Muscle of leg (tissue), 16 donors: ENCODE data around the gene ZNF668. TPM values are rescaled to one million over a fixed set of nuclear protein-coding genes. Genes with fewer than 3 reads are reported as not detected.
A peak's percentile ranks its signal among the peaks of the same experiment; 100 is the strongest.

Experiments
- DNase-seq: peaks from one replicate; pipeline ENCODE4 v3.0.0; 2013
- H3K27ac ChIP-seq: one replicate; pipeline ENCODE4 v1.5.1; 2013; ENCODE audit warnings: mild to moderate bottlenecking, low read length, control low read depth
- H3K27me3 ChIP-seq: one replicate; pipeline ENCODE4 v1.6.1; 2013; ENCODE audit warnings: low read length; ENCODE audit not compliant: control insufficient read depth, insufficient read depth
- H3K36me3 ChIP-seq: one replicate; pipeline ENCODE4 v1.6.1; 2013; ENCODE audit warnings: low read length; ENCODE audit not compliant: control insufficient read depth, insufficient read depth
- H3K4me1 ChIP-seq: one replicate; pipeline ENCODE4 v1.6.1; 2013; ENCODE audit warnings: low read length; ENCODE audit not compliant: control insufficient read depth, insufficient read depth
- H3K4me3 ChIP-seq: one replicate; pipeline ENCODE4 v1.5.1; 2013; ENCODE audit warnings: low read length, control low read depth
- H3K9me3 ChIP-seq: replicated peaks from 2 replicates; pipeline ENCODE4 v1.6.1; 2013; ENCODE audit warnings: low read depth, low read length; ENCODE audit not compliant: control insufficient read depth
- WGBS: methylation state at CpG from one replicate; pipeline ENCODE4 v1.1.5; 2013; ENCODE audit warnings: missing lambda C conversion rate; ENCODE audit not compliant: insufficient coverage; 5-methylcytosine and 5-hydroxymethylcytosine counted together
- long read RNA-seq, 11 donors: transcript quantifications; one replicate each; lab custom pipeline, GENCODE V29; 2026
- polyA plus RNA-seq, 8 donors: library from polyadenylated mRNA; unstranded; fragments of 120-200 nt; gene quantifications; one replicate each; pipeline versions ENCODE4 v1.2.1 to v1.2.3, GENCODE V29; 2013; ENCODE audit warnings: inconsistent platforms in 1 of 8, low replicate concordance in 1 of 8; ENCODE audit not compliant: insufficient read length in 8 of 8, insufficient read depth in 1 of 8
- total RNA-seq: library from RNA; stranded (reverse); fragments of 120-200 nt; gene quantifications from one replicate; pipeline ENCODE4 v1.2.4, GENCODE V29; 2013

Gene ZNF668
- total RNA-seq (4.3 TPM), polyA plus RNA-seq (10 to 100 TPM in 6 of 8 donors, 1 to 10 TPM in 2; 8.5 to 12.3 (median 10.9) TPM)
- long read RNA-seq, donor 1, partial matches to known transcripts, result 0 of 1 reads
- long read RNA-seq, donor 1, other reads (novel, unspliced or antisense), result 0 of 1 reads
- long read RNA-seq, donor 2, result 0 reads
- long read RNA-seq, donor 3, partial matches to known transcripts, result 0 of 3 reads
- long read RNA-seq, donor 3, other reads (novel, unspliced or antisense), result 0 of 3 reads
- long read RNA-seq, donor 4, partial matches to known transcripts, result 0 of 4 reads
- long read RNA-seq, donor 4, other reads (novel, unspliced or antisense), result 0 of 4 reads
- long read RNA-seq, donor 5, transcript ZNF668-201 (3 exons, 2,762 nt), result major isoform, 8 of 13 reads
- long read RNA-seq, donor 5, partial matches to known transcripts, result 0 of 13 reads
- long read RNA-seq, donor 5, other reads (novel, unspliced or antisense), result 0 of 13 reads
- long read RNA-seq, donor 6, transcript ZNF668-201 (3 exons, 2,762 nt), result major isoform, 6 of 418 reads
- long read RNA-seq, donor 6, partial matches to known transcripts, result 330 of 418 reads
- long read RNA-seq, donor 6, other reads (novel, unspliced or antisense), result 79 of 418 reads
- long read RNA-seq, donor 7, transcript ZNF668-201 (3 exons, 2,762 nt), result major isoform, 6 of 12 reads
- long read RNA-seq, donor 7, partial matches to known transcripts, result 5 of 12 reads
- long read RNA-seq, donor 7, other reads (novel, unspliced or antisense), result 0 of 12 reads
- long read RNA-seq, donor 8, partial matches to known transcripts, result 0 of 3 reads
- long read RNA-seq, donor 8, other reads (novel, unspliced or antisense), result 0 of 3 reads
- long read RNA-seq, donor 9, partial matches to known transcripts, result 10 of 11 reads
- long read RNA-seq, donor 9, other reads (novel, unspliced or antisense), result 0 of 11 reads
- long read RNA-seq, donor 10, partial matches to known transcripts, result 6 of 8 reads
- long read RNA-seq, donor 10, other reads (novel, unspliced or antisense), result 0 of 8 reads
- long read RNA-seq, donor 11, partial matches to known transcripts, result 0 of 4 reads
- long read RNA-seq, donor 11, other reads (novel, unspliced or antisense), result 0 of 4 reads

DNA sequence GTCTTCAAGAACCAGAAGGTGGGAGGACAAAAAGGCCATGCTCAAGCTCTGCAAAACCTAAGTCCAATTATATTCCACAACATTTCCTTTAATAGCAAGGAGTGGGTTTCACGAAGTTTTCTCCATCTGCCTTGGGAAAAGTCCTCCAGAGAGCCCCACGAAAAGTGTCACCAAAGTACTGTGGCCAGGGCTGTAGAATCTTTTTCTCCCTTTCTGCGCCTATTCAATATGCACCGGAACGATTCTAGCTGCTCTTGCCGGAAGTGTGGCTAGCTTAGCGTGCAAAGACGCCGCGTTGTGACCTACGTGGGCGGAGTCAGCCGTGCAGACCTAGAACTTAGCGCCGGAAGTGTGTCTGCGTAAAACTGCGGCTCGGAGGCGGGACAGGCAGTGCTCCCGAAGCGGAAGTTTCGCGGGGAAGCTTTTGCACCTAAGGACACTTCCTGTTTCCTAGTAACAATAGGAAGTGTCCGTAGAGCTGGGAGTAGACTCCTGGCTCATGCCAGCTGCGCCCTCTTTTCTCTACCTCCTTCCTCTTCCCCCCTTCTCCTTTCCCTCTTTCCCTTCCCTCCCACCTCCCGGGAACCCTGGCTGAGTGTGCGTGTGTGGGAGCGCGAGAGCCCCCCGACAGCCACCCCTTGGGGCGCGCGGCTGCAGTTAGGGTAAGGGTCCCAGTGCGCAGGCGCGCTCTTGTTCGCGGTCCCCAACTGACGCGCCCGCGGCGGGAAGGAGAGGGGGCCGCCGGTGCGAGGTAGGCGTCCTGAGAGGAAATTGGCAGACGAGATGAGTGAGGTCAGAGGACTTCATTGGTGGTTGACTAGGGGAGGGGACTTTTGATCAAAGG lies at the start of gene ZNF668, which contains the start of gene ZNF646:
ZNF668 (minus strand) TSS at position 271 of the 844 bp plus-strand sequence. CDS start 9,781 bp downstream, outside the sequence.
ZNF646 (plus strand) TSS at position 453 of the 844 bp plus-strand sequence. CDS start 1,903 bp downstream, outside the sequence.
- Histone ChIP-seq H3K27ac (peak within 1 kb of the TSS; percentile 97), H3K4me3 (peak within 1 kb of the TSS; percentile 63), H3K27me3 (no peaks in the 10 kb centered on the region), H3K36me3 (peaks cover 32% of the 10 kb centered on the region), H3K9me3 (no peaks in the 10 kb centered on the region), H3K4me1 (peaks cover 23% of the 10 kb centered on the region)
- DNase-seq, result peak; percentile 100
- WGBS, result under 1% methylated on average over 35 of the region's 48 CpGs

DNA sequence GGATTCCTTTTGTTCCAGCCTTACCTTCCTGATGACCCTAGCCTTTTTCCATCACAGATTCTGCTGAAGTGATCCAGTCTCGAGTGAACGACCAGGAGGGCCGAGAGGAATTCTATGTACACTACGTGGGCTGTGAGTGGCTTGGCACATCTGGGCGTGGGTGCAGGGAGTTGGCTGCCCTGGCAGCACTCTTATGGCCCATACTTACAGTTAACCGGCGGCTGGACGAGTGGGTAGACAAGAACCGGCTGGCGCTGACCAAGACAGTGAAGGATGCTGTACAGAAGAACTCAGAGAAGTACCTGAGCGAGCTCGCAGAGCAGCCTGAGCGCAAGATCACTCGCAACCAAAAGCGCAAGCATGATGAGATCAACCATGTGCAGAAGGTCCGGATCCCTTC lies 46.1 kb upstream of the ZNF668 start:
- no peak overlapping the region for H3K27ac ChIP-seq

DNA sequence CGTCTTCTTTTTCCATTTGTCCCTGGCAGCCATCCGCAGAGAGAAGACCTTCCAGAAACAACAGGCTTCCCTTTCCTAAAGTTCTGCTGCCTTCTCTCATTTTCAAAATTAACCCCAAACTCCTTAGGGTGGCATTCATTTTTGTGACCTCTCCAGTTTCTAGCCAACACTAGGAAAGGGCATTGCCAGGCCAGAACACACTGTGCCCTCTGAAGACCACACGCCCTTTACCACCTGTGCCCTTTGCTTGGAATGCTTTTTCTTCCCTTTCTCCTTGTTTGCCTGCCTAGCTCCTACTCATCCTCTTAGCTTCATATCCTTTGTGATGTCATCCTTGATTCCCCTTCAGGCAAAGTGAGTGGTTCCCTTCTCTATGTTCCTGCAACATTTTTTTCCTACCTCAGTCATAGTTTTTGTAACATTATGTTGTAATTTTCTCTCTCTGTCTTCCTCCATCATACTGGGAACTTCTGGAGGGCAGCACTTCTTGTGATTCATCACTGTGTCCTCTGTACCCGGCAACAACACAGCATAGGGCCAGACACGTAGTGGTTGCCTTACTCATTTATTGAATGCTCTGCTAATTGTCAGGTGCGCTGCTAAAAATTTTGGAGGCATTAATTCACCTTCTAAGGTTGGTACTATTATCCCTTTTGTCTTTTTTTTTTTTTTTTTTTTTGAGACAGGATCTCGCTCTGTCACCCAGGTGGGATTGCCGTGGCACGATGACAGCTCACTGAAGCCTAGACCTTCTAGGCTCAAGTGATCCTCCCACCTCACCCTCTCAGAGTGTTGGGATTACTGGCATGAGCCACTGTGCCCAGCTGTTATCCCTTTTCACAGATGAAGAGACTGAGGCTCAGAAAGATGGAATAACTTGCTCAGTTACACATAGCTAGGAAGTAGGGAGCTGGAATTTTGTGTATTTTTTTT lies 44.4 kb upstream of the ZNF668 start:
- Histone ChIP-seq H3K4me1 (peaks cover 15% of the 10 kb centered on the region), H3K9me3 (no peaks in the 10 kb centered on the region), H3K27me3 (no peaks in the 10 kb centered on the region), H3K4me3 (peak overlapping the region; percentile 72), H3K36me3 (peaks cover 43% of the 10 kb centered on the region), H3K27ac (peak overlapping the region; percentile 97)
- peak; percentile 5 for DNase-seq
- 32% methylated on average over 4 of the region's 9 CpGs for WGBS

More for the DNA sequence above, 46.1 kb upstream of the ZNF668 start:
- no peaks in the 10 kb centered on the region for H3K27me3 ChIP-seq
- no peaks in the 10 kb centered on the region for H3K9me3 ChIP-seq
- 97% methylated on average over 12 of the region's 16 CpGs for WGBS
- H3K4me1 ChIP-seq, result peaks cover 15% of the 10 kb centered on the region
- DNase-seq, result no peak
- H3K4me3 ChIP-seq, result no peak overlapping the region
- peaks cover 53% of the 10 kb centered on the region for H3K36me3 ChIP-seq

- WGBS, result under 1% methylated on average over 41 of the region's 68 CpGs
- peaks cover 42% of the 10 kb centered on the region for H3K36me3 ChIP-seq
- H3K4me1 ChIP-seq, result peaks cover 15% of the 10 kb centered on the region
- peak within 1 kb of the TSS; percentile 97 for H3K27ac ChIP-seq
- H3K27me3 ChIP-seq, result no peaks in the 10 kb centered on the region
- no peaks in the 10 kb centered on the region for H3K9me3 ChIP-seq
- DNase-seq, result peak; percentile 99
- peak within 1 kb of the TSS; percentile 72 for H3K4me3 ChIP-seq
Measured at GRCh38 chr16:31117384-31118222, 43.6 kb upstream of the ZNF668 start, which contains the start of gene KAT8. KAT8 (plus strand) TSS chr16:31117664; CDS start chr16:31117682, 18 bp downstream.

GRCh38 chr16:31114468-31114867 lies 40.4 kb upstream of the ZNF668 start:
- no peaks in the 10 kb centered on the region for H3K27me3 ChIP-seq
- H3K36me3 ChIP-seq, result peaks cover 45% of the 10 kb centered on the region
- no peaks in the 10 kb centered on the region for H3K9me3 ChIP-seq
- WGBS, result 100% methylated on average over 2 of the region's 8 CpGs
- H3K4me3 ChIP-seq, result no peak overlapping the region
- H3K4me1 ChIP-seq, result peaks cover 24% of the 10 kb centered on the region
- no peak for DNase-seq
- H3K27ac ChIP-seq, result no peak overlapping the region

- peak; percentile 60 for DNase-seq
Measured at GRCh38 chr16:31113121-31114120, 39.4 kb upstream of the ZNF668 start.

GRCh38 chr16:31112711-31113110 lies 38.7 kb upstream of the ZNF668 start:
- H3K36me3 ChIP-seq, result peaks cover 43% of the 10 kb centered on the region
- 100% methylated on average over 1 of the region's 2 CpGs for WGBS
- H3K4me1 ChIP-seq, result peaks cover 27% of the 10 kb centered on the region
- no peaks in the 10 kb centered on the region for H3K27me3 ChIP-seq
- H3K9me3 ChIP-seq, result no peaks in the 10 kb centered on the region
- no peak for DNase-seq
- peak overlapping the region; percentile 20 for H3K27ac ChIP-seq
- no peak overlapping the region for H3K4me3 ChIP-seq

More at GRCh38 chr16:31113121-31114120, 39.4 kb upstream of the ZNF668 start:
- Histone ChIP-seq H3K27me3 (no peaks in the 10 kb centered on the region), H3K9me3 (no peaks in the 10 kb centered on the region), H3K27ac (peak overlapping the region; percentile 49), H3K4me1 (peaks cover 28% of the 10 kb centered on the region), H3K4me3 (no peak overlapping the region), H3K36me3 (peaks cover 43% of the 10 kb centered on the region)
- WGBS, result 53% methylated on average over 2 of the region's 5 CpGs
